Measurements from ENCODE around the gene ASPSCR1.
A peak's percentile ranks its signal among the peaks of the same experiment; 100 is the strongest.

The ASPSCR1 gene

GRCh38 chr17:81941484-81942166 is 35.8 kb upstream of the ASPSCR1 start:
- DNase-seq, result peak; percentile 40

- DNase-seq, result no peak
These were observed 35.3 kb upstream of the ASPSCR1 start for GRCh38 chr17:81942167-81942553.

GRCh38 chr17:81944858-81945257 is 32.6 kb upstream of the ASPSCR1 start:
- no peak for DNase-seq

GRCh38 chr17:81947189-81947588 is 30.2 kb upstream of the ASPSCR1 start, which contains the start of gene MYADML2:
TSS of gene MYADML2 (minus strand) at chr17:81947233. CDS start at chr17:81941741, 5,492 bp downstream.
- no peak for DNase-seq

GRCh38 chr17:81948635-81949378 is 28.6 kb upstream of the ASPSCR1 start:
- no peak for DNase-seq

- DNase-seq, result no peak
These were observed 26.9 kb upstream of the ASPSCR1 start for GRCh38 chr17:81950501-81950900.

- DNase-seq, result no peak
These were observed 25.4 kb upstream of the ASPSCR1 start for GRCh38 chr17:81951785-81952684.

GRCh38 chr17:81952792-81953228 is 24.6 kb upstream of the ASPSCR1 start:
- no peak for DNase-seq

GRCh38 chr17:81953443-81953842 is 24.0 kb upstream of the ASPSCR1 start:
- DNase-seq, result peak; percentile 51

GRCh38 chr17:81954131-81955057 is 23.0 kb upstream of the ASPSCR1 start:
- no peak for DNase-seq

GRCh38 chr17:81955058-81955681 is 22.3 kb upstream of the ASPSCR1 start:
- no peak for DNase-seq

- no peak for DNase-seq
These were observed 21.5 kb upstream of the ASPSCR1 start for GRCh38 chr17:81955756-81956544.

- no peak for DNase-seq
These were observed 20.5 kb upstream of the ASPSCR1 start for GRCh38 chr17:81956607-81957589.

GRCh38 chr17:81957691-81958432 is 19.6 kb upstream of the ASPSCR1 start:
- DNase-seq, result no peak

GRCh38 chr17:81958633-81959342 is 18.6 kb upstream of the ASPSCR1 start:
- DNase-seq, result no peak

GRCh38 chr17:81959362-81960129 is 17.9 kb upstream of the ASPSCR1 start:
- peak; percentile 78 for DNase-seq
